Mucosa of stomach (tissue), 1 donor: ENCODE measurements around the gene TTC5.

ENCODE experiments used
- H3K27me3 ChIP-seq: one replicate; pipeline ENCODE4 v1.7.0; 2013; ENCODE audit warnings: mild to moderate bottlenecking, low read length; ENCODE audit not compliant: control insufficient read depth, insufficient read depth
- H3K36me3 ChIP-seq: one replicate; pipeline ENCODE4 v1.7.0; 2013; ENCODE audit warnings: low read length; ENCODE audit not compliant: control insufficient read depth, insufficient read depth
- H3K4me1 ChIP-seq: one replicate; pipeline ENCODE4 v1.7.0; 2013; ENCODE audit warnings: mild to moderate bottlenecking, low read length; ENCODE audit not compliant: control insufficient read depth, insufficient read depth
- H3K4me3 ChIP-seq: one replicate; pipeline ENCODE4 v1.7.0; 2013; ENCODE audit warnings: low read length
- H3K9ac ChIP-seq: one replicate; pipeline ENCODE4 v1.7.0; 2013; ENCODE audit warnings: mild to moderate bottlenecking, low read length, moderate library complexity
- H3K9me3 ChIP-seq: one replicate; pipeline ENCODE4 v1.7.0; 2013; ENCODE audit warnings: mild to moderate bottlenecking, low read length, moderate library complexity; ENCODE audit not compliant: control insufficient read depth
- donor health status: Pancreatic carcinoma.

The TTC5 gene

DNA sequence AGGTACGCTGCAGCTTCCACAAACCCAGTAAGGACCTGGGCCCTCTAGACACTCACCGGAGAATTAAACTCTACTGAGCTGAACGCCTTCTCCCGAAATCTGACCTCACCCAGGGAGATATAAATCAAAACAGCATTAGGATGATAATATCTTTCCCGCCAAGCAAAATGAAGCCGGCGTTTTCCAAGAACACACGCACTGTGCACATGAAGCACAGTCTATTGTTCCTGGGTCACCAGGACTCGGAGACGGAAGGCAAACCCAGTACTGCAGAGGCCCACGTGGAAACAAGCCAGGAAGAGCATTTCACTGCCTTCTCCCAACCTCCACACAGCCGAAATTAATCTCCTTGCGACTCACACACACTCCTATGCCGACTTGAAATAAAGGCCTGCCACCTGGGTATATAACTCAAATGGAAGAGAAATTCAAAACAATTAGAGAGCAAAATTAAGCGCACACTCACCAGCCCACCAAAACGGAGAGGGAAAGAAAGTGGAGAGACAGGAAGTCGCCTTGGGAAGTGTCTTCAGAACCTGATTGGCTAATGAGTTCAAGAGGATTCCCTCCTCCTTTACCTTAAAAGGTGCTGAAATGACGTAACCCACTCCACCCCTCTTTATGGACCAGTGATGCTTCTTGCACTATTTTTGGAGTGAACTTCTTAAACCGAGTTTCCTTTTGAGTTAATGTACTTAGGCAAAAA lies 27.2 kb upstream of the TTC5 start, which contains the start of gene CCNB1IP1:
Gene CCNB1IP1 (minus strand): TSS at position 492 of the 706 bp plus-strand sequence. CDS start 16,756 bp downstream, outside the sequence.
- no peaks in the 10 kb centered on the region for H3K36me3 ChIP-seq
- peaks cover 6% of the 10 kb centered on the region for H3K4me1 ChIP-seq
- H3K9me3 ChIP-seq, result no peaks in the 10 kb centered on the region
- H3K4me3 ChIP-seq, result peak within 1 kb of the TSS; percentile 57
- H3K9ac ChIP-seq, result peak within 1 kb of the TSS; percentile 69
- H3K27me3 ChIP-seq, result no peaks in the 10 kb centered on the region

DNA sequence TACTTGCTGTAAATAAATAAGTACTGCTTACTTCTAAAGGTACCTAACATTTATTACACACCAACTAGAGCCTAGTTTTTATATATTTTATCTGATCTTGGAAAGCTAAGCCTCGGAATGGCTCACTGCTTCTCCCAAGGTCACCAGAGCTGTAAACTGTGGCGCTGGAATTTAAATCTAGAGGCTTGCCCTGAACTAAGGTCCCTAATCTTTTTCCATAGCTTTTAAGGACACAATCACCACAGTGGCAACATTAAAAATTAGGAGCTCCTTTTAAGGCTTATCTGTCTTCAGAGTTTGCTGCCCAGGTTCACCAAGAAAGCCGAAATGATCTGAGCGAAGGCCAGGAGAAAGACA lies 26.7 kb upstream of the TTC5 start:
- Histone ChIP-seq H3K27me3 (no peaks in the 10 kb centered on the region), H3K36me3 (no peaks in the 10 kb centered on the region), H3K4me3 (peak overlapping the region; percentile 57), H3K4me1 (peaks cover 6% of the 10 kb centered on the region), H3K9ac (peak overlapping the region; percentile 69), H3K9me3 (no peaks in the 10 kb centered on the region)

DNA sequence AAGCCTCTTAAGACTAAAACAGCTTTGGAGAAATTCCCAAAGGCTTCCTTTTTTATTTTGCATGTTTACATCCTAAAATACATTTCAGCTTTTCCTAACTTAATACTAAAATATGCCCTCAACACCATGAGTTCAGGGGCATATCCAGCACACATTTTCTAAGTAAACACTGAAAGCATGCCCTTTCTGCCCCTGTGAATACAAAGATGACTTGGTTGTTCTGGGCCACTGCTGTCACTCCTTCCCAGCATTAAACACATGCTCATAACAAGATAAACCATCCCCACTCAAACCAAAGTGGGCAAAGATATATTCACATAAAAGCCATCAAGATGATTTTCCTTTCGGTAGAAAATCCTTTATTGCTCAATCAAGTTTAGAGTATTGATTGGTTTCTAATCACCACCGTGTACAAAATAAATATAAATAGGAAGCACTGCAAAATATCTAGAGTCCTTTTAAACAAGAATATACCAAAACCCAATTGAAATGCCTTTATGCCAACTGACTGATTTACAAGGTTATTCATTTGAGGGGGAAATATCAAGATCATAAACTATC lies 25.4 kb upstream of the TTC5 start:
- Histone ChIP-seq H3K27me3 (no peaks in the 10 kb centered on the region), H3K36me3 (no peaks in the 10 kb centered on the region), H3K4me3 (no peak overlapping the region), H3K9ac (no peak overlapping the region), H3K4me1 (peaks cover 6% of the 10 kb centered on the region), H3K9me3 (no peaks in the 10 kb centered on the region)

DNA sequence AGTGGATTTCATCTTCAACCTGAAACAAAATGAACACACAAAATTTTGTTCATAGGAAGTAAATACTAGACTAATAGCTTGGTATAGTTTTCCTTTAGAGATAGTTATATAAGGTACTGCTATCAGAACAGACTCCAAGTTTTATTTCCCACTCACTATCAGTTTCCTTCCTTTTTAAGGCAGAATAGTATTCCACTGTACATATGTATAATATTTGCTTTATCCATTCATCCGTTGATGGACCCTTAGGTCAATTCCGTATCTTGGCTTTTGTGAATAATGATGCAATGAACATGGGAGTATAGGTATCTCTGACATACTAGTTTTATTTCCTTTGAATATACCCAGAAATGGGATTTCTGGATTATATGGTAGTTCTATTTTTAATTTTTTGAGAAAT lies 23.6 kb upstream of the TTC5 start:
- Histone ChIP-seq H3K9me3 (no peaks in the 10 kb centered on the region), H3K4me1 (peaks cover 6% of the 10 kb centered on the region), H3K4me3 (no peak overlapping the region), H3K27me3 (no peaks in the 10 kb centered on the region), H3K9ac (no peak overlapping the region), H3K36me3 (no peaks in the 10 kb centered on the region)

DNA sequence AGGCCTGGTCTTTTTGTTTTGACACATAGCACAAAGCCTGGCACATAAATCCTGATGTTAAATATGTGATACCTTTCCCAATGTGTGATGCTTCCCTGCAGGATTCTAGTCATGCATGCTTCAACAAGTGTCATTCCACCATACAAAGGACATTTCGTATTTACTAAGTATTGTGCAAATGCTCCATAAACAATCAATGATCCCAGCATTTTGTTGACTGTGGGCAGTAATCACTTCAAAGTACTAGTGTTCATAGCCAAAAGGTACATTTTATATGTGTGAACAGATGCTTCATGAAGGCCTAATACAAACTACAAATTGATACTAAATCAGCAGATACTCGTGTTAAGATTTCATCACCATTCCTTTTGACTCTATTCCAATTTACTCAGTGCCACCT lies 23.0 kb upstream of the TTC5 start:
- Histone ChIP-seq H3K4me3 (no peak overlapping the region), H3K27me3 (no peaks in the 10 kb centered on the region), H3K36me3 (no peaks in the 10 kb centered on the region), H3K9ac (no peak overlapping the region), H3K9me3 (no peaks in the 10 kb centered on the region), H3K4me1 (peaks cover 6% of the 10 kb centered on the region)

DNA sequence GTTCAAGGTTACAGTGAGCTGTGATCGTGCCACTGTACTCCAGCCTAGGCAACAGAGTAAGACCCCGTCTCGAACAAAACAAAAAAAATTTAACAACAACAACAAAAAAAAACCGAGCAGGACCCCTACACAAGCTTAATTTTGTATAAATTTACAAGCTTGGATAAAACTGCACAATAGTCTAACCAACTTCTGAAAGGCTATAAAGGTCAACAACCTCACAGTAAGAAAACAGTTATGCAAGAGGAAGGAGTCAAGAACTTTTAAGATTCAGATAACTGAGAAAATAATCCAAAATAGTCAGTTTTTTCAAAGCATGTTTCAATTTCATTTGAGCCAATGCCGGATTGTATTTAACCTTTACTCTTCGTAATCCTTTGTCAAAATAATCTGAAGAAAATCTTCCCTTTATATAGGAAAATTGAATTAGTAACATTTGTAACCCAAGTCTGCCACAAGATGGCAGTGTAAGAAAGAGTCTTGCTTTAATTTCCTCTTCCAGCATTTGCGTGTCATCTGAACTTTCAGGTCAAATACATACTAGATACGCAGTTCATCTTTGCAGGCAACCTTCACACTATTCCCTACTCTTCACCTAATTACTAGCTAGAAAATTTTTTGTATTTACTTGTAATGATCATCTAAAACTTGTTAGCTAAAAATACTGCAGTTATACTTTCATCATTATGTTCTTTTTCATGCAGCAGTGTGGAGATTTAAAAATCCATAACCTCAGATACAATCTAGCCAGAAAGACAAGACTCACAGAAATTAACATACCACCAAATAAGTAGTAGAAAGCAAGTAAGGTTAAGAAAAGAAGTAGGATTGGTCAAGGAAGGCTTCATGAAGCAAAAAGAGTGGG lies 21.5 kb upstream of the TTC5 start:
- Histone ChIP-seq H3K4me1 (peaks cover 3% of the 10 kb centered on the region), H3K9me3 (no peaks in the 10 kb centered on the region), H3K9ac (no peak overlapping the region), H3K4me3 (no peak overlapping the region), H3K27me3 (no peaks in the 10 kb centered on the region), H3K36me3 (no peaks in the 10 kb centered on the region)

DNA sequence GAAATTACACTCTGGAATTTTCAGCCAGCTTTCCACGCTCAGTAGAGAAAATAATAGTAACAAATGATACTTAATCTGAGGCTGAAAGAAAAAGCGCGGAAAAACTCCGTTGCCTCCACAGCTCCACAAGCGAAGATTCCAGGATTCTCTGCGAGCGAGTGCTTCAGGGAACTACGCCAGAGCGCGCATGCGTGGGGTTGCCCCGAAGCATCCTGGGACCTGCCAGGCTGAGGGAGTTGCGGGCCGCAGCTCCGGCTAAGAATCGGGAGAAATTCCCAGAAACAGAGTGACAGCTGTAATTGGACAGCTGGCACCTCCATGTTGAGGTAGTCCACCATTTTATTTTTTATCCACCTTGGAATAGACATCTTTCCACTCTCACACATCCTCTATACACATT lies 12.0 kb upstream of the TTC5 start:
- H3K4me1 ChIP-seq, result no peaks in the 10 kb centered on the region
- H3K9me3 ChIP-seq, result no peaks in the 10 kb centered on the region
- no peaks in the 10 kb centered on the region for H3K27me3 ChIP-seq
- H3K36me3 ChIP-seq, result peaks cover 11% of the 10 kb centered on the region
- H3K4me3 ChIP-seq, result no peak overlapping the region
- no peak overlapping the region for H3K9ac ChIP-seq

DNA sequence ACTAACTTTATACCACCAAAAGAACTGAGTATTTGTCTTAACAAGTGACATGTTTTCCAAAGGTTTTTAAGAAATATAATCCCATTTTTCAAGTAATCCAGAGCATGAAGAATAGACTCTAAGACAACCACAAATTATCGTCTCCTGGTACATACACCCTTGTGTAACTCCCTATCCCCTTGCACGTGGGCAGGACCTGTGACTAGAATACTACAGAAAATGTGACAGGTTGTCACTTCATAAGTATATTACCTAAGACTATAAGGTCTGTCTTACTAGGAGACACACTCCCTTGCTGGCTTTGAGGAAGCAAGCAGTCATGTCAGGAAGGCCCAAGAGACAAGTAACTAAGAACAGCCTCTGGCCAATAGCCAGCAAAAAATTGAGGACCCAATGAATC lies 8.3 kb upstream of the TTC5 start:
- Histone ChIP-seq H3K9me3 (no peaks in the 10 kb centered on the region), H3K27me3 (no peaks in the 10 kb centered on the region), H3K9ac (no peak overlapping the region), H3K4me1 (no peaks in the 10 kb centered on the region), H3K4me3 (no peak overlapping the region), H3K36me3 (peaks cover 11% of the 10 kb centered on the region)

DNA sequence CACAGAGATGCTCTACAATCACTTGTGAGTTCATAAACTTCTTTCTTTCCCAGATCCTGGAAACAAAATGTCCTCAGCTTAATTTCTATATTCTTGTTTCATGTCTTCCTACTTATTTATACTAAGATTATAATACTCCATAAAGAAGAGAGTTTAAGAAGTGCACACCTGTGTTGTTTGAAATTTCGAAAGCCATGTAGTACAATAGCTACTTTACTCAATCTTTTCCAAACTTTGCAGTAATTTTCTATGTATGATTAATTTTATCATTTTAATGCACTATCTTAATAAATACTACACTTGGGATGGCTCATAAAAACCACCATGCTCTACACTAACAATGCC lies 300 bp upstream of the TTC5 start:
- no peak overlapping the region for H3K4me3 ChIP-seq
- no peaks in the 10 kb centered on the region for H3K9me3 ChIP-seq
- H3K4me1 ChIP-seq, result no peaks in the 10 kb centered on the region
- H3K27me3 ChIP-seq, result no peaks in the 10 kb centered on the region
- no peaks in the 10 kb centered on the region for H3K36me3 ChIP-seq
- no peak overlapping the region for H3K9ac ChIP-seq

DNA sequence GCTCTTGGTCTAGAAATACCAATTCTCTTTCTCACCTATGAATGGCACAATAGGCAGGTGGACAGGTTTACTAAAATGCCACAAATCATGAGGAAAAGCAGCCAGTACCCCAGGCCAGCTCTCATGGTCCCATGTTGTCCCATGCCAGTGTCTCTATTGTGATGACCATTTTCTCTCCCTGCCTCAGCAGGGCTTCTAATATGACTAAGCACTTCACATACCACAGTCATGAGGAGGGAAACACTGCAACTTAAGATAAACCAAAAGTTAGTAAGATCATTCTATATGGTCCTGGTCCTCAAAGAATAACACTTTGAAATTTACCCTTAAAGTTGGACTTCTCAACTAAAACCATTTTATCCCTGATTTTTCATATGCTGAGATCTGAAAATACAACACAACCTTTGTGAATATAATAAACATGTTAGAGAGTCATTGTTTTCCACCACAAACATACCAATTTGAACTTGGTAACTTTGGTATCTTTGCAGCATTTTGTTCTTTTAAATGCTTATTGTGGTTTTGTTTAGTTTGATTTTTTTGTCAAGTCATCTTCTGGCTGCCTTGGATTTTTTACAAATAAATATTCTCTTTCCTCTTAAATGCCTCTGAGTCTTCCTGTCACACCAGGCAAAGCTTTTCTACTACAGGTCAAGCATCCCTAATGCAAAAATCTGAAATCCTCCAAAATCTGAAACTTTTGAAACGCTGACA lies 3.6 kb downstream of the TTC5 start:
- H3K9ac ChIP-seq, result no peak overlapping the region
- no peaks in the 10 kb centered on the region for H3K36me3 ChIP-seq
- H3K4me1 ChIP-seq, result no peaks in the 10 kb centered on the region
- H3K27me3 ChIP-seq, result no peaks in the 10 kb centered on the region
- H3K4me3 ChIP-seq, result no peak overlapping the region
- H3K9me3 ChIP-seq, result no peaks in the 10 kb centered on the region

DNA sequence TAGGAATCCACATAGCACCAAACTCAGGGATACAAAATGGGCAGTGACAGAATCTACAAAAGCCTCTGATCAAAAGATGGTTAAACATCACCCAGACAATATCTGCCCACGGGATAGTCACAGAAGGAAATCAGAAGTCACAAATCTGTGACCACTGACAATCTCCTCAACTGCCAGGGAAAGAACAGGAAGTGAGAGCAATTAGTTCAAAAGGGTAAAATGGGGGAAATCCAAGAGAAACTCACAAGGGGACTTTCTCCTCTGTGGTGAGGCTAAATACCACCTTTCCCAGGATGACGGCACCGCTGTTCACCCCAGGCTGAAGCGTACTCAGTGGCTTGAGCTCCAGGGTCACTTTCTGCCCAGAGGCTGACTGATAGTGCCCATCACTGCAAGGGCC lies 10.7 kb downstream of the TTC5 start:
- no peak overlapping the region for H3K4me3 ChIP-seq
- H3K36me3 ChIP-seq, result peaks cover 12% of the 10 kb centered on the region
- no peaks in the 10 kb centered on the region for H3K27me3 ChIP-seq
- H3K9me3 ChIP-seq, result no peaks in the 10 kb centered on the region
- no peak overlapping the region for H3K9ac ChIP-seq
- H3K4me1 ChIP-seq, result no peaks in the 10 kb centered on the region

DNA sequence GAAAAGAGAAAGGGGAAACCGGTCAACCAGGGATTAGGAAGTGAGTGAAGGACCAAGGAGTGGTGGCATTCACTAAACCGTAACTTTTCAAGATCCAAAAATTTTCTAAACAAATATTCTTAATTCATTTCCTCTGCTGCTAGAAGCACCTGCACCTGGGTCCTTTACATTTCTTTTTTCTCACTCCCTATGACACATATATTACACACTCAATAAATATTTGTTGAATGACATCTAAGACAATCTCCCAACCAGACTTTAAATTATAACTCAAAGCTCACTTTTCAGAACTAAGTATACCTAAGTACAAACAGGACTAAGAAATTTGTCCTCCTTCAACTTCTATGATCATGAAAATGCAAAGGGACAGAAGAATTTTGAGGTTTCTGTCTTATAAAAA lies 11.1 kb downstream of the TTC5 start:
- peaks cover 12% of the 10 kb centered on the region for H3K36me3 ChIP-seq
- H3K4me3 ChIP-seq, result no peak overlapping the region
- no peak overlapping the region for H3K9ac ChIP-seq
- H3K4me1 ChIP-seq, result no peaks in the 10 kb centered on the region
- no peaks in the 10 kb centered on the region for H3K27me3 ChIP-seq
- no peaks in the 10 kb centered on the region for H3K9me3 ChIP-seq
